Panc1 (cell line): Measurements from ENCODE around the gene CEP57. TPM values are rescaled to one million over a fixed set of nuclear protein-coding genes. Genes with fewer than 3 reads are reported as not detected.
A peak's percentile ranks its signal among the peaks of the same experiment; 100 is the strongest.

Source experiments
- ATAC-seq: fragments of 200-7000 bp; cut with Tn5 transposase; 2 replicates; pipeline ENCODE4 v1.9.1; 2020; ENCODE audit warnings: mild to moderate bottlenecking, moderate library complexity
- BruUV-seq: library from RNA; stranded (reverse); fragments of 400-500 nt; replicated peaks from 2 replicates; lab custom pipeline; 2021; lab: Mats Ljungman, UMichigan
- CTCF ChIA-PET: fragments of 300-600 bp; sonication (Branson Sonifier 250); formaldehyde crosslinking; loops from one replicate; lab custom pipeline; 2022; ENCODE audit warnings: antibody characterized with exemption; lab: Charles Lee
- POLR2A ChIA-PET: fragments of 300-600 bp; sonication (Branson Sonifier 250); formaldehyde crosslinking; loops from one replicate; lab custom pipeline; 2022; ENCODE audit warnings: antibody characterized with exemption; lab: Charles Lee
- DNase-seq: peaks from one replicate; pipeline ENCODE4 v3.0.0-alpha.2; 2010; ENCODE audit warnings: low read depth, low spot score
- H3K27ac ChIP-seq: 2 replicates; pipeline ENCODE4 v1.5.1; 2011; ENCODE audit warnings: mild to moderate bottlenecking, low read length, inconsistent platforms
- H3K27me3 ChIP-seq: fragments of 200-500 bp; sonication (Bioruptor generic); 2 replicates; pipeline ENCODE4 v1.6.0; 2014; ENCODE audit warnings: low read length, inconsistent platforms; ENCODE audit not compliant: control insufficient read depth, insufficient read depth
- H3K36me3 ChIP-seq: fragments of 200-500 bp; sonication (Bioruptor generic); 2 replicates; pipeline ENCODE4 v1.5.1; 2014; ENCODE audit warnings: inconsistent platforms, mild to moderate bottlenecking, low read length, moderate library complexity; ENCODE audit not compliant: control insufficient read depth, insufficient read depth
- H3K4me1 ChIP-seq: 2 replicates; pipeline ENCODE4 v1.5.1; 2011; ENCODE audit warnings: inconsistent platforms, mild to moderate bottlenecking, low read length, moderate library complexity; ENCODE audit not compliant: control insufficient read depth, insufficient read depth
- H3K4me3 ChIP-seq, 2 experiments: 2 replicates each; pipeline ENCODE4 v1.5.1; 2011 to 2012; ENCODE audit warnings: low read depth in 2 of 2, low read length in 2 of 2, mild to moderate bottlenecking in 2 of 2, inconsistent platforms in 1 of 2, moderate library complexity in 1 of 2
- H3K9me3 ChIP-seq: fragments of 200-500 bp; sonication (Bioruptor generic); 2 replicates; pipeline ENCODE4 v1.5.1; 2014; ENCODE audit warnings: low read depth, mild to moderate bottlenecking, inconsistent platforms, low read length, moderate library complexity; ENCODE audit not compliant: control insufficient read depth, insufficient read depth
- POLR2AphosphoS5 ChIP-seq: IDR thresholded peaks from 2 replicates; pipeline ENCODE4 v1.6.1; 2012; ENCODE audit warnings: mild to moderate bottlenecking, low read depth, low read length, moderate library complexity
- SIN3A ChIP-seq: IDR thresholded peaks from 2 replicates; pipeline ENCODE4 v1.6.1; 2012; ENCODE audit warnings: low read depth, mild to moderate bottlenecking, low read length, moderate library complexity, borderline replicate concordance; ENCODE audit not compliant: insufficient read depth
- TCF7L2 ChIP-seq: IDR thresholded peaks from 2 replicates; pipeline ENCODE4 v1.6.1; 2011; ENCODE audit warnings: mild to moderate bottlenecking, low read depth, low read length, inconsistent platforms
- in situ Hi-C: cut with HindIII; loops from 2 replicates; pipeline ENCODE4 v1.10.0; 2016; ENCODE audit warnings: low sequenced_read_pairs, low pct_unique_long_range_greater_than_20kb
- intact Hi-C: fragments of 100-400 bp; cut with micrococcal nuclease; formaldehyde crosslinking; loops from one replicate; pipeline ENCODE4 v1.10.0; 2022; ENCODE audit not compliant: unreplicated experiment
- total RNA-seq: library from RNA; stranded (reverse); gene quantifications from one replicate; pipeline ENCODE4 v1.2.1, GENCODE V29; 2021; ENCODE audit not compliant: unreplicated experiment
- TF ChIP-seq, protein P1 (sequence below): fragments of 450-650 bp; IDR thresholded peaks from 2 replicates; pipeline ENCODE4 v1.5.1; 2017; ENCODE audit warnings: mild to moderate bottlenecking
- TF ChIP-seq, protein P2 (sequence below), 2 experiments: IDR thresholded peaks; 2 replicates each; pipeline ENCODE4 v1.6.1; 2011 to 2012; ENCODE audit warnings: low read depth in 2 of 2, control low read depth in 1 of 2, low read length in 1 of 2, mild to moderate bottlenecking in 1 of 2, moderate library complexity in 1 of 2; ENCODE audit not compliant: insufficient read depth in 1 of 2

Gene CEP57
- total RNA-seq, 1 experiment from 2014 or later, result 50.3 TPM

DNA sequence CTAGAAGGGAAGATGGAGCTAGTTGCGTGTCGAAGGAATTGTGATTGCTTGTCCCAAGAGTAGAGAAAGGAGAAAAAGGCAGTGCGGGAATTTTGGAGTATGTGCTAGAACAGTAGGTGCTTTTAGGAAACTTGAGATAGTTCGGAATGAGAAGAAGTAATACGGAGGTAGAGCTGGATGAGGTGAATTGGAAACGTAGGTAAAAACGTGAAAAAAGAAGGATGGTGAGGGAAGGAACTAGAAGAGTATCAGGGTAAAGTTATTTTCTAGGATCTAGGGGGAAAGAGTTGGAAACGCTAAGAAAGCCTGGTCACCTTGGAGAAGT lies 1.4 kb downstream of the CEP57 start:
- Histone ChIP-seq H3K9me3 (no peaks in the 10 kb centered on the region), H3K4me3 (peak overlapping the region; percentile 90 to 99), H3K36me3 (peaks cover 14% of the 10 kb centered on the region), H3K27me3 (no peaks in the 10 kb centered on the region), H3K4me1 (peaks cover 27% of the 10 kb centered on the region), H3K27ac (peak overlapping the region; percentile 97)
- in situ Hi-C loops, result no loop called here
- no peak for TF ChIP-seq TCF7L2
- no peak for TF ChIP-seq SIN3A
- TF ChIP-seq POLR2AphosphoS5, result no peak
- TF ChIP-seq, protein P1, sequence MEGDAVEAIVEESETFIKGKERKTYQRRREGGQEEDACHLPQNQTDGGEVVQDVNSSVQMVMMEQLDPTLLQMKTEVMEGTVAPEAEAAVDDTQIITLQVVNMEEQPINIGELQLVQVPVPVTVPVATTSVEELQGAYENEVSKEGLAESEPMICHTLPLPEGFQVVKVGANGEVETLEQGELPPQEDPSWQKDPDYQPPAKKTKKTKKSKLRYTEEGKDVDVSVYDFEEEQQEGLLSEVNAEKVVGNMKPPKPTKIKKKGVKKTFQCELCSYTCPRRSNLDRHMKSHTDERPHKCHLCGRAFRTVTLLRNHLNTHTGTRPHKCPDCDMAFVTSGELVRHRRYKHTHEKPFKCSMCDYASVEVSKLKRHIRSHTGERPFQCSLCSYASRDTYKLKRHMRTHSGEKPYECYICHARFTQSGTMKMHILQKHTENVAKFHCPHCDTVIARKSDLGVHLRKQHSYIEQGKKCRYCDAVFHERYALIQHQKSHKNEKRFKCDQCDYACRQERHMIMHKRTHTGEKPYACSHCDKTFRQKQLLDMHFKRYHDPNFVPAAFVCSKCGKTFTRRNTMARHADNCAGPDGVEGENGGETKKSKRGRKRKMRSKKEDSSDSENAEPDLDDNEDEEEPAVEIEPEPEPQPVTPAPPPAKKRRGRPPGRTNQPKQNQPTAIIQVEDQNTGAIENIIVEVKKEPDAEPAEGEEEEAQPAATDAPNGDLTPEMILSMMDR, result no peak
- TF ChIP-seq, protein P2, sequence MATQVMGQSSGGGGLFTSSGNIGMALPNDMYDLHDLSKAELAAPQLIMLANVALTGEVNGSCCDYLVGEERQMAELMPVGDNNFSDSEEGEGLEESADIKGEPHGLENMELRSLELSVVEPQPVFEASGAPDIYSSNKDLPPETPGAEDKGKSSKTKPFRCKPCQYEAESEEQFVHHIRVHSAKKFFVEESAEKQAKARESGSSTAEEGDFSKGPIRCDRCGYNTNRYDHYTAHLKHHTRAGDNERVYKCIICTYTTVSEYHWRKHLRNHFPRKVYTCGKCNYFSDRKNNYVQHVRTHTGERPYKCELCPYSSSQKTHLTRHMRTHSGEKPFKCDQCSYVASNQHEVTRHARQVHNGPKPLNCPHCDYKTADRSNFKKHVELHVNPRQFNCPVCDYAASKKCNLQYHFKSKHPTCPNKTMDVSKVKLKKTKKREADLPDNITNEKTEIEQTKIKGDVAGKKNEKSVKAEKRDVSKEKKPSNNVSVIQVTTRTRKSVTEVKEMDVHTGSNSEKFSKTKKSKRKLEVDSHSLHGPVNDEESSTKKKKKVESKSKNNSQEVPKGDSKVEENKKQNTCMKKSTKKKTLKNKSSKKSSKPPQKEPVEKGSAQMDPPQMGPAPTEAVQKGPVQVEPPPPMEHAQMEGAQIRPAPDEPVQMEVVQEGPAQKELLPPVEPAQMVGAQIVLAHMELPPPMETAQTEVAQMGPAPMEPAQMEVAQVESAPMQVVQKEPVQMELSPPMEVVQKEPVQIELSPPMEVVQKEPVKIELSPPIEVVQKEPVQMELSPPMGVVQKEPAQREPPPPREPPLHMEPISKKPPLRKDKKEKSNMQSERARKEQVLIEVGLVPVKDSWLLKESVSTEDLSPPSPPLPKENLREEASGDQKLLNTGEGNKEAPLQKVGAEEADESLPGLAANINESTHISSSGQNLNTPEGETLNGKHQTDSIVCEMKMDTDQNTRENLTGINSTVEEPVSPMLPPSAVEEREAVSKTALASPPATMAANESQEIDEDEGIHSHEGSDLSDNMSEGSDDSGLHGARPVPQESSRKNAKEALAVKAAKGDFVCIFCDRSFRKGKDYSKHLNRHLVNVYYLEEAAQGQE (IDR thresholded peaks at IDR 0.05; ENCODE audit: insufficient read depth in 1 of 2, low read depth in 2 of 2, low read length in 1 of 2), result no peak
- ChIA-PET POLR2A (no interaction called here), CTCF (interaction anchor here (0.9 kb wide), 1 partner anchor 637 kb away, joined by 3 read pairs; no protein-coding TSS in a partner anchor)
- ATAC-seq, result no peak
- DNase-seq, result no peak
- intact Hi-C loops, result loop anchor here (5.0 kb wide), 1 partner anchor 636 kb away; no protein-coding TSS in a partner anchor
- BruUV-seq, result TSS peak; percentile 66

DNA sequence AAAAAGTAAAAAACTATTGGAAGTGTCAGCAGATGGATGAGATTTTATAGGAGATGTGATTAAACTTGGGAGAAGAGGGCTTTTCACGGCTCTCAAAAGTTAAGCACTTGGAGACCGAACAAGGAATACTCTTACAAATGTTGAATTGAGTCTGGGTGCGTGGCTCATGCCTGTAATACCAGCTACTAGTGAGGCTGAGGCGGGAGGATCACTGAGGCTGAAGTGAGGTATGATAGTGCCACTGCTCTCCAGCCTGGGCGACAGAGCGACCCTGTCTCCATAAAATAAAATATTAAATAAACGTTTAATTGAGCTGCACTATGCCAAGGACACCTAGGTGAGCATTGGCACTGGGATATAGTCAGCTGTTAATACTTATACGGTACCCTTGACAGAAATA lies 1.9 kb downstream of the CEP57 start:
- H3K27me3 ChIP-seq, result no peaks in the 10 kb centered on the region
- peaks cover 29% of the 10 kb centered on the region for H3K4me1 ChIP-seq
- ChIA-PET CTCF (interaction anchor here (0.6 kb wide), 1 partner anchor 227 kb away, joined by 5 read pairs; no protein-coding TSS in a partner anchor), POLR2A (no interaction called here)
- in situ Hi-C loops, result no loop called here
- no peak for ATAC-seq
- DNase-seq, result no peak
- H3K4me3 ChIP-seq, result peak overlapping the region; percentile 90 to 99
- peaks cover 11% of the 10 kb centered on the region for H3K36me3 ChIP-seq
- TF ChIP-seq, protein P2 (IDR thresholded peaks at IDR 0.05; ENCODE audit: insufficient read depth in 1 of 2, low read depth in 2 of 2, low read length in 1 of 2), result no peak
- TF ChIP-seq TCF7L2, result no peak
- TF ChIP-seq, protein P1, result no peak
- TF ChIP-seq SIN3A, result no peak
- TF ChIP-seq POLR2AphosphoS5, result no peak
- BruUV-seq, result no TSS peak
- peak overlapping the region; percentile 97 for H3K27ac ChIP-seq
- intact Hi-C loops, result loop anchor here (5.0 kb wide), 1 partner anchor 635 kb away; no protein-coding TSS in a partner anchor
- H3K9me3 ChIP-seq, result no peaks in the 10 kb centered on the region
